Cardiac muscle cell (in vitro differentiated cells and primary cell): ENCODE results near the gene NDUFB11. TPM values are rescaled to one million over a fixed set of nuclear protein-coding genes. Genes with fewer than 3 reads are reported as not detected.
A peak's percentile ranks its signal among the peaks of the same experiment; 100 is the strongest.

Experiments used
- DNase-seq, 2 donors: peaks; one replicate each; pipeline versions ENCODE4 v3.0.0 to v3.0.0-alpha.2; 2010 to 2017; ENCODE audit warnings: low read depth in 1 of 2, low spot score in 1 of 2
- H3K27ac ChIP-seq: fragments of 200-600 bp; sonication (generic); 2 replicates; pipeline ENCODE4 v1.5.1; 2016
- H3K27me3 ChIP-seq: fragments of 200-600 bp; sonication (generic); 2 replicates; pipeline ENCODE4 v1.6.0; 2016; ENCODE audit warnings: control low read depth
- H3K36me3 ChIP-seq: fragments of 200-600 bp; sonication (generic); 2 replicates; pipeline ENCODE4 v1.5.1; 2016; ENCODE audit warnings: control low read depth
- H3K4me1 ChIP-seq: fragments of 200-600 bp; sonication (generic); 2 replicates; pipeline ENCODE4 v1.8.1; 2017; ENCODE audit warnings: low read depth, mild to moderate bottlenecking, mixed run types
- H3K4me3 ChIP-seq: fragments of 200-600 bp; sonication (generic); 2 replicates; pipeline ENCODE4 v1.5.1; 2016; ENCODE audit warnings: mild to moderate bottlenecking
- H3K9me3 ChIP-seq: fragments of 200-600 bp; sonication (generic); 2 replicates; pipeline ENCODE4 v1.5.1; 2017; ENCODE audit warnings: low read depth, mild to moderate bottlenecking, control low read depth
- polyA plus RNA-seq: library from polyadenylated mRNA; unstranded; fragments of >200 nt; fragmentation: Nextera tagmentation; extraction: Ambion mirVana; gene quantifications from 2 replicates; pipeline ENCODE4 v1.2.1, GENCODE V29; 2016
- total RNA-seq: library from RNA; depleted of rRNA; stranded (reverse); fragments of >200 nt; gene quantifications from 2 replicates; pipeline ENCODE4 v1.2.3, GENCODE V29; 2016
- TF ChIP-seq, protein P1 (sequence below): IDR thresholded peaks from 2 replicates; pipeline ENCODE4 v1.5.1; 2012; ENCODE audit warnings: low read depth, mild to moderate bottlenecking, low read length

NDUFB11 gene
- total RNA-seq (87.2 and 156 TPM in 2 replicates), polyA plus RNA-seq (244 and 269 TPM in 2 replicates)

DNA sequence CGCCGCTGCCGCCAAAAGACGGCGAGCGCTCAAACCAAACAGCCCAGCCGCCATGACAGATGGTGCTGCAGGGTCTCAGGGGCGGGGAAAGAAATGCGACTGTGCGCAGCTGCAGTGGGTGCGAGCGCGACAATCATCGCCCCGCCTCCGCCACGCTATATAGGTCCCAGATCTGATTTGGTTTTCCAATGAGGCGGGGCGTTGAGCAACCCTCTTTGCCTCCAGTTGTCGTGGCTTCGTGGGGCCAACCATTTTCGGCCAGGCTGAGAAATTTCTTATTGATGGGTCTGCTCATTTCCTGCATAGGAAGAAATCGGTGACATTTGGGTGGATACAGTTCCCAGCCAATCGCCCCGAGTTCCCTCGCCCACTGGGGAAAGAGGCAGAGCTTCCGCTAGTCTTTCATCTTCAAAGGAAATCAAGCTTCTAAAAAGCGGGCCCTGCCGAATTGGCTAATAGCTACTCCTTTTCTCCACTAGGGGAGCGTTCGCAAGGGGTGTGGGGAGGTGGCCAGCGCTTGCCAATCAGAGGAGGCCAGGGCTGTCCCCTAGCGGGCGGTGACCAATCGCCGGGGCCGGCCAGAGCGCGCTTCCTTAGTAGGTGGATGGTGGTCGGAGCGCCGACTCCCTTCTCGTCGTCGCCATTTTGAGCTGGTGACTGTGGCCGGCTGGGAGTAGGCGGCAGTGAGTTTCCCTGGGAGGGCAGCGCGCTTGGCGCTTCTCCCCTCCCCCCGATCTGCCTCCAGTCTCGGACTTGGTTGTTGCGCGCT lies at the start of gene NDUFB11, which contains the start of gene RBM10:
Gene NDUFB11 (minus strand): TSS at position 77 of the 769 bp plus-strand sequence. CDS start 23 bp downstream, at position 54.
Gene RBM10 (plus strand): TSS at position 596 of the 769 bp plus-strand sequence. CDS start 2,261 bp downstream, outside the sequence.
- Histone ChIP-seq H3K27ac (peak within 1 kb of the TSS; percentile 96), H3K9me3 (no peaks in the 10 kb centered on the region), H3K27me3 (no peaks in the 10 kb centered on the region), H3K4me1 (no peaks in the 10 kb centered on the region), H3K36me3 (no peaks in the 10 kb centered on the region), H3K4me3 (peak within 1 kb of the TSS; percentile 71)
- TF ChIP-seq, protein P1, sequence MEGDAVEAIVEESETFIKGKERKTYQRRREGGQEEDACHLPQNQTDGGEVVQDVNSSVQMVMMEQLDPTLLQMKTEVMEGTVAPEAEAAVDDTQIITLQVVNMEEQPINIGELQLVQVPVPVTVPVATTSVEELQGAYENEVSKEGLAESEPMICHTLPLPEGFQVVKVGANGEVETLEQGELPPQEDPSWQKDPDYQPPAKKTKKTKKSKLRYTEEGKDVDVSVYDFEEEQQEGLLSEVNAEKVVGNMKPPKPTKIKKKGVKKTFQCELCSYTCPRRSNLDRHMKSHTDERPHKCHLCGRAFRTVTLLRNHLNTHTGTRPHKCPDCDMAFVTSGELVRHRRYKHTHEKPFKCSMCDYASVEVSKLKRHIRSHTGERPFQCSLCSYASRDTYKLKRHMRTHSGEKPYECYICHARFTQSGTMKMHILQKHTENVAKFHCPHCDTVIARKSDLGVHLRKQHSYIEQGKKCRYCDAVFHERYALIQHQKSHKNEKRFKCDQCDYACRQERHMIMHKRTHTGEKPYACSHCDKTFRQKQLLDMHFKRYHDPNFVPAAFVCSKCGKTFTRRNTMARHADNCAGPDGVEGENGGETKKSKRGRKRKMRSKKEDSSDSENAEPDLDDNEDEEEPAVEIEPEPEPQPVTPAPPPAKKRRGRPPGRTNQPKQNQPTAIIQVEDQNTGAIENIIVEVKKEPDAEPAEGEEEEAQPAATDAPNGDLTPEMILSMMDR, result peak; percentile 55
- peak; percentile 94 to 97 for DNase-seq

DNA sequence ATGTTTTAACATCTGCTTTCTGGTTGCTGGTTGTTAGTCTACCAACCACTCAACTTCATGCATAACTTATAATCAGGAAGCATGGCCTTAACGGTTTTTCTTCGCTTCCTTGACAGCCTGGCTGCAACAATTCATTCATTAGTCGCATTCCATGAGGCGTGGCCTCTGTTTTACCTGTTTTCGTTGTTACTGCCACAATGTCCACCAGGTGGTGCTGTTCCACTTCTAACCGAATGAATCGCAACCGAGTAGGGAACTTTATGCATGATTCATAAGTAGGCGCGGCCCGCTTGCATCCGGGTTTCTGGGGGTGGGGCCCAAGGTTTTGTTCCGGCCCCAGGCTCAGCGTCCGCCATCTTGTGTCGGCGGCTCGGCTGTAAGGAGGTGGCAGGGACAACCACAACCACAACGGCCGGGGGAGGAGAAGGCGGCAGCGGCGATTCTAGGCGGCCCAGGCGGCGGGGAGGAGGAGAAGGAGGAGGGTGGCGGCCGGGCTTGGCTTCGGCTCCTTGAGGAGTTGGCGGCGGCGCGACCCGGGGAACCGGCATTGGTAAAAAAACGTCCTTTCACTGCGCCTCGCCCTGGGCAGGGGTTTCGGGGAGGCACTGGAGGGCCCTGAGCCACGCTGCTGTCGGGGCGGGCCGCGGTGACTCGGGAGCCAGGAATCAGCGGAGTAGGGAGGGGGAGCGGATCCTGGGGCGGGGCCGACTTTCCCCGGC lies 49.1 kb upstream of the NDUFB11 start, which contains the start of gene UBA1:
Gene UBA1 (plus strand): TSS at position 355 of the 719 bp plus-strand sequence. CDS start 4,974 bp downstream, outside the sequence.
- H3K27ac ChIP-seq, result peak within 1 kb of the TSS; percentile 100
- H3K36me3 ChIP-seq, result peaks cover 2% of the 10 kb centered on the region
- H3K27me3 ChIP-seq, result peaks cover 7% of the 10 kb centered on the region
- H3K4me1 ChIP-seq, result peaks cover 38% of the 10 kb centered on the region
- DNase-seq, result peak; percentile 95 to 99
- H3K4me3 ChIP-seq, result peak within 1 kb of the TSS; percentile 91
- TF ChIP-seq, protein P1, result peak; percentile 59
- no peaks in the 10 kb centered on the region for H3K9me3 ChIP-seq

DNA sequence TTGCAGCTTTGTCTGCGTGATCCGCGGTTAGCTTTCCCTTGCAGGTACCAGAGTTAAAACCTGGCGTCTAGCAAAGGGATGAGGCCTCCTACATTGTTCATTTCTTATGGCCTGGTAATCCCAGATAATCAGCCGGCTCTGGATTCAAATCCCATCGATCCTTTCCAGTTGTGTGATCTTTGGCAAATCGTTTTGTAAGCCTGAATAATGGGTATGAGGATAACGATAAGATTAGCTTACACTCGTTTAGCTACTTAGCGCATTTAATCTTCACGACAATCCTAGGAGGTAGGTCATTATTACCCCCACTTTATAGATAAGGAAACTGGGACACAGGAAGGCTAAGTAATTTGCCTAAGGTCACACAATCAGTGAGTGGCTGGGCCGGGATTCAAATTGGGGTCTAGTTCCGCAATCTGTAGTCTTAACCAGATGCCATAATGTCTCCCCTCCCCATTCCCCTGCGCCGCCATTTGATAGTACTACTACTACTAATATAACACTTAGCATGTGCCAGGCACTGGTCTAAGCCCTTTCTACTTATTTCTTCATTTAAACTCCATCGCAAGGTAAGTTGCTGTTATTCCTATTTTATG lies 47.4 kb upstream of the NDUFB11 start:
- H3K4me3 ChIP-seq, result peak overlapping the region; percentile 37
- peaks cover 24% of the 10 kb centered on the region for H3K4me1 ChIP-seq
- H3K36me3 ChIP-seq, result no peaks in the 10 kb centered on the region
- TF ChIP-seq, protein P1, result no peak
- no peak overlapping the region for H3K27ac ChIP-seq
- DNase-seq, result no peak
- H3K27me3 ChIP-seq, result peaks cover 7% of the 10 kb centered on the region
- no peaks in the 10 kb centered on the region for H3K9me3 ChIP-seq

DNA sequence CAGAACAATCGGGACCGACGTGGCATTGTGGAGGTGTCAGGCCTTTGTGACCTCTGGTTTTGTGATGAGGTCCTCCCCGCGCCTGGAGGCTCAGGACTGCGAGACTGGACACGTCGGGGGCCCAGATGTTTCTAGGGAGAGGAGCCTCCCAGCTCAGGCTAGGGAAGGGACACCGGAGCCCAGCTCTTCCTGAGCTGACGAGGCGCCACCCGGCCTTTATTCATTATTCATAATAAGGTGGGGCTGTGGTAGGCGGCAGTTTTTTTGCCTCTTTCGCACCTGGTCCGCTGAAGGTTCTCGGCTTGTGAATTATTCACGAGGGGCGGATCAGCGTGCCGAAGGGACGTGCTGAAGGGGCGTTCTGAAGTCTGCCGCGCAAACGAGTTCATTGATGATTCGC lies 46.8 kb upstream of the NDUFB11 start:
- H3K9me3 ChIP-seq, result no peaks in the 10 kb centered on the region
- DNase-seq, result peak in 1 of 2 donors; percentile 25
- H3K27ac ChIP-seq, result no peak overlapping the region
- H3K36me3 ChIP-seq, result no peaks in the 10 kb centered on the region
- H3K4me3 ChIP-seq, result peak overlapping the region; percentile 37
- peaks cover 19% of the 10 kb centered on the region for H3K4me1 ChIP-seq
- TF ChIP-seq, protein P1, result no peak
- peaks cover 7% of the 10 kb centered on the region for H3K27me3 ChIP-seq
